CD4-positive, alpha-beta T cell treated with Interleukin-15 for 1 hour (primary cell): Measurements from ENCODE around the gene FEM1C.

Experiments
- DNase-seq: peaks from one replicate; pipeline ENCODE4 v3.0.0-alpha.2; 2020

Gene FEM1C

GRCh38 chr5:115471345-115472063 is 73.1 kb downstream of the FEM1C start:
- DNase-seq: no peak

GRCh38 chr5:115470921-115471320 is 73.7 kb downstream of the FEM1C start:
- no peak for DNase-seq
